ENCODE results near the gene CCL7.
A peak's percentile ranks its signal among the peaks of the same experiment; 100 is the strongest.

CCL7 gene

DNA sequence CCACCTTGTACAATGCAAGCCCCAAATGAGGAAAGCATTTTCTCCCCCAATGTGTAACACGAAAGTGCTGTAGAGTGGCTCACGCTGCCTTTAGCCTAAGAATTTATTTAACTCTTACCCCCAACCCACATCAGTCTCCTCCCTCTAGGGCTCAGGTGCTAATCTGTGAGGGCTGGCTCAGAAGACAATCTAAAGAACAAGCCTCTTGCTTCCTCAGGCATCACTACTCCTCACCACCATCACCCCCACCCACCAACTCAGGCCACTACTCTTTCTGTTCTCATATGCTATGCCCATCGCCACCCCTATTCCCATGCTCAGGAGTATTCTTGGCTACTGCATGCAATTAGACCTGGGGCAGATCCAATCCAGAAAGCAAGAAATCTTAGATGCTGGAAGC is 18.8 kb upstream of the CCL7 start:
- no peak for TF ChIP-seq Cebpa-rat (IDR thresholded peaks at IDR 0.05)
- H4K20me1 ChIP-seq = no peaks in the 10 kb centered on the region
- no peaks in the 10 kb centered on the region for H3K27me3 ChIP-seq
- H3K4me2 ChIP-seq = peak overlapping the region in 9 of 11 experiments; percentile 38 to 98 (median 87); a peak in 14 of 22 replicates
- peaks cover 0 to 10% (median 0%) of the 10 kb centered on the region in 11 experiments; a peak in 4 of 22 replicates for H3K36me3 ChIP-seq
- peak overlapping the region in 3 of 11 experiments; percentile 95 to 97 (median 97); a peak in 5 of 22 replicates for H3K27ac ChIP-seq
- peak overlapping the region in 2 of 11 experiments; percentile 70 to 89; a peak in 3 of 22 replicates for H3K9ac ChIP-seq
- H3K4me1 ChIP-seq = peaks cover 38 to 100% (median 83%) of the 10 kb centered on the region in 10 experiments
- no peaks in the 10 kb centered on the region for H3K9me3 ChIP-seq (replicated peaks in 1 of 11)
- peak overlapping the region in 1 of 10 experiments; percentile 15; a peak in 1 of 20 replicates for H3K4me3 ChIP-seq

DNA sequence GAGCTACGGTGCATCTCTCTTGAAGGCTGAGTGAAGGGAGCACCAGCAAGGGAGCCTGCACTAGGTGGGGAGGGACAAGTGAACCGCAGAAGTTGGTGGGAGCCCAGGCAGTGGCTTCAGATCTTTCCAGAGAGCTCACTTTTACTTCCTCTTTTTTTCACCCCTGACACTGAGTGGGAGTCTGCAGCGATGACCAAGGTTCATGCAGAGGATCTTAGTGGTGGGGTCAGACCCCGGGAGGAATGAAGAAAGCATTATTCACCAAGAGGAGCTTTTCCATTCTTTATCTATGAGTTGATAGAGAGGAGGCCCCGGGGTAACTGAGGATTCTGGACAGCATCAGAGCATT is 18.0 kb upstream of the CCL7 start:
- Histone ChIP-seq H3K4me3 (peak overlapping the region in 1 of 10 experiments; percentile 17; a peak in 1 of 20 replicates), H3K4me1 (peaks cover 31 to 97% (median 76%) of the 10 kb centered on the region in 10 experiments), H3K9me3 (replicated peaks in 1 of 11) (no peaks in the 10 kb centered on the region), H3K27ac (peak overlapping the region in 9 of 11 experiments; percentile 13 to 97 (median 43); a peak in 13 of 22 replicates), H4K20me1 (no peaks in the 10 kb centered on the region; a peak in 1 of 22 replicates), H3K36me3 (peaks cover 0 to 17% (median 0%) of the 10 kb centered on the region in 11 experiments; a peak in 4 of 22 replicates), H3K9ac (peak overlapping the region in 3 of 11 experiments; percentile 54 to 89 (median 70); a peak in 7 of 22 replicates), H3K4me2 (peak overlapping the region; percentile 38 to 98 (median 74)), H3K27me3 (no peaks in the 10 kb centered on the region)
- TF ChIP-seq Cebpa-rat (IDR thresholded peaks at IDR 0.05) = no peak

DNA sequence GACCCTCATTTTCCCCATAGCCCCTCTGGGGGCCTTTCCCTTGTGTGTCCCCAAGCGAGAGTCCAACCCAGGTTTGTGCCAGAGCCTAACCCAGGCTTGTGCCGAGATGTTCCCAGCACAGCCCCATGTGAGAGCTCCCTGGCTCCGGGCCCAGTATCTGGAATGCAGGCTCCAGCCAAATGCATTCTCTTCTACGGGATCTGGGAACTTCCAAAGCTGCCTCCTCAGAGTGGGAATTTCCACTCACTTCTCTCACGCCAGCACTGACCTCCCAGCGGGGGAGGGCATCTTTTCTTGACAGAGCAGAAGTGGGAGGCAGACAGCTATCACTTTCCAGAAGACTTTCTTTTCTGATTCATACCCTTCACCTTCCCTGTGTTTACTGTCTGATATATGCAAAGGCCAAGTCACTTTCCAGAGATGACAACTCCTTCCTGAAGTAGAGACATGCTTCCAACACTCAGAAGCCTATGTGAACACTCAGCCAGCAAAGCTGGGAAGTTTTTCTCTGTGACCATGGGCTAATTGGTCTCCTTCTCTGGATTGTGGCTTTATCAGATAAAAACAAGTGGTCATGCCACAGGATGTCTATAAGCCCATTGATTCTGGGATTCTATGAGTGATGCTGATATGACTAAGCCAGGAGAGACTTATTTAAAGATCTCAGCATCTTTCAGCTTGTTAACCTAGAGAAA is 17.4 kb upstream of the CCL7 start:
- H3K9ac ChIP-seq = peak overlapping the region in 3 of 11 experiments; percentile 54 to 70 (median 67); a peak in 7 of 22 replicates
- H3K4me2 ChIP-seq = peak overlapping the region; percentile 38 to 98 (median 74)
- peak overlapping the region in 1 of 10 experiments; percentile 17; a peak in 1 of 20 replicates for H3K4me3 ChIP-seq
- no peak for TF ChIP-seq Cebpa-rat (IDR thresholded peaks at IDR 0.05)
- H3K36me3 ChIP-seq = peaks cover 0 to 17% (median 0%) of the 10 kb centered on the region in 11 experiments; a peak in 4 of 22 replicates
- no peaks in the 10 kb centered on the region; a peak in 1 of 22 replicates for H4K20me1 ChIP-seq
- H3K4me1 ChIP-seq = peaks cover 31 to 96% (median 71%) of the 10 kb centered on the region in 10 experiments
- no peaks in the 10 kb centered on the region for H3K27me3 ChIP-seq
- H3K27ac ChIP-seq = peak overlapping the region in 10 of 11 experiments; percentile 5 to 97 (median 40); a peak in 13 of 22 replicates
- H3K9me3 ChIP-seq (replicated peaks in 1 of 11) = no peaks in the 10 kb centered on the region

DNA sequence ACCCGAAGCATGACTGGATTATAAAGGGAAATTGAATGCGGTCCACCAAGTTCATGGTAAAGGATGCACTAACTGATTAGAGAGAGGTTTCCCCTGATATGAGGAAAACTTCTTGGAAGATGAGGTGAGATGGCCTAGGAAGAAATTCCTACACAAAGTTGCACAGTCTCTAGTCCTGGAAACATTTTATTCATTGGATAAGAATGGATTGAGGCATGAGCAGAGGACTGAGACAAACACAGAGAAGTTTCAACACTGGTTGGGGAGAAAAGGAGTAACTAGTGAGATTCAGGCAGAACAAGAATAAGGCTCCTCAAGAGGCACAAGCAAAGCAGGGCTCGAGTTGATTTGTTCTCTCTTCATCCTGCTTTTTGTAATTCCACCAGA is 16.9 kb upstream of the CCL7 start:
- Histone ChIP-seq H3K4me3 (peak overlapping the region in 1 of 10 experiments; percentile 17; a peak in 1 of 20 replicates), H3K4me1 (peaks cover 31 to 94% (median 65%) of the 10 kb centered on the region in 10 experiments), H3K4me2 (peak overlapping the region in 8 of 11 experiments; percentile 65 to 98 (median 87); a peak in 13 of 22 replicates), H3K27ac (peak overlapping the region in 6 of 11 experiments; percentile 24 to 97 (median 76); a peak in 8 of 22 replicates), H4K20me1 (no peaks in the 10 kb centered on the region; a peak in 1 of 22 replicates), H3K9me3 (replicated peaks in 1 of 11) (no peaks in the 10 kb centered on the region), H3K27me3 (no peaks in the 10 kb centered on the region), H3K36me3 (peaks cover 0 to 17% (median 0%) of the 10 kb centered on the region in 11 experiments; a peak in 4 of 22 replicates), H3K9ac (peak overlapping the region in 3 of 11 experiments; percentile 5 to 67 (median 54); a peak in 2 of 22 replicates)
- TF ChIP-seq Cebpa-rat (IDR thresholded peaks at IDR 0.05) = no peak

DNA sequence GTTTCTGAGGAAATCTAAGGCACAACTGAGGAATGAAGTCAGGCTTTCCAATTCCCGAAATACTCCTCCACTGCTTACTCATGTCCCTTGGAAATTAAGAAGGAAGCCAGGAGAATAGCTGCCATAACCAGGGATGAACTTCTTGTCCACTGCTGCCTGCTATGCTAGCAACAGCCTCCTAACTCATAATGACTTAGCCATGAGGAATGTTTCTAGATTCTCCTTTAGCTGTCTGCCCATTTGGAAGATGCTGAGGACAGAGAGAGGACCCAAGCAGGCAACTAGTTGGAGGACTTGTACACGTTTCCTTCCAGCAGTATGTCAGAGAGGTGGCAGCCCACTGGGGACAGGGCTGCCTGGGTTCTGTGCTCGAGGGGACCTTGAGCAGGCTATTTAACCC is 15.9 kb upstream of the CCL7 start:
- H3K36me3 ChIP-seq = peaks cover 0 to 17% (median 0%) of the 10 kb centered on the region in 11 experiments; a peak in 4 of 22 replicates
- no peaks in the 10 kb centered on the region for H3K27me3 ChIP-seq
- TF ChIP-seq Cebpa-rat (IDR thresholded peaks at IDR 0.05) = no peak
- H3K4me3 ChIP-seq = peak overlapping the region in 1 of 10 experiments; percentile 6; a peak in 2 of 20 replicates
- peak overlapping the region in 8 of 11 experiments; percentile 21 to 97 (median 68); a peak in 11 of 22 replicates for H3K27ac ChIP-seq
- H3K9ac ChIP-seq = peak overlapping the region in 4 of 11 experiments; percentile 51 to 92 (median 86); a peak in 6 of 22 replicates
- H4K20me1 ChIP-seq = no peaks in the 10 kb centered on the region; a peak in 1 of 22 replicates
- H3K4me1 ChIP-seq = peaks cover 31 to 94% (median 62%) of the 10 kb centered on the region in 10 experiments
- no peaks in the 10 kb centered on the region for H3K9me3 ChIP-seq (replicated peaks in 1 of 11)
- peak overlapping the region; percentile 54 to 98 (median 81); a peak in 21 of 22 replicates for H3K4me2 ChIP-seq

DNA sequence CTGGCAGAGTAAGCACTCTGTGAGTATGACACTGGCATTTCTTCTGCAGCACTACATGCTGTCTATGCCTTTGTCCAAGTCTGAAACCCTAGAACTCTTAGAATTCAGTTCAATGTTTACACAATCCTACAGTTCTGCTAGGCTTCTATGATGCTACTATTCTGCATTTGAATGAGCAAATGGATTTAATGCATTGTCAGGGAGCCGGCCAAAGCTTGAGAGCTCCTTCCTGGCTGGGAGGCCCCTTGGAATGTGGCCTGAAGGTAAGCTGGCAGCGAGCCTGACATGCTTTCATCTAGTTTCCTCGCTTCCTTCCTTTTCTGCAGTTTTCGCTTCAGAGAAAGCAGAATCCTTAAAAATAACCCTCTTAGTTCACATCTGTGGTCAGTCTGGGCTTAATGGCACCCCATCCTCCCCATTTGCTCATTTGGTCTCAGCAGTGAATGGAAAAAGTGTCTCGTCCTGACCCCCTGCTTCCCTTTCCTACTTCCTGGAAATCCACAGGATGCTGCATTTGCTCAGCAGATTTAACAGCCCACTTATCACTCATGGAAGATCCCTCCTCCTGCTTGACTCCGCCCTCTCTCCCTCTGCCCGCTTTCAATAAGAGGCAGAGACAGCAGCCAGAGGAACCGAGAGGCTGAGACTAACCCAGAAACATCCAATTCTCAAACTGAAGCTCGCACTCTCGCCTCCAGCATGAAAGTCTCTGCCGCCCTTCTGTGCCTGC is 15.2 kb upstream of the CCL7 start, which contains the start of gene CCL2:
CCL2 (plus strand) TSS at position 635 of the 730 bp plus-strand sequence; CDS start at position 700, 65 bp downstream.
- peak within 1 kb of the TSS in 9 of 11 experiments; percentile 21 to 97 (median 66); a peak in 17 of 22 replicates for H3K27ac ChIP-seq
- peak within 1 kb of the TSS in 7 of 10 experiments; percentile 26 to 68 (median 64); a peak in 14 of 20 replicates for H3K4me3 ChIP-seq
- peak within 1 kb of the TSS in 9 of 11 experiments; percentile 4 to 92 (median 65); a peak in 14 of 22 replicates for H3K9ac ChIP-seq
- H3K4me1 ChIP-seq = peaks cover 31 to 94% (median 62%) of the 10 kb centered on the region in 10 experiments
- H3K9me3 ChIP-seq (replicated peaks in 1 of 11) = no peaks in the 10 kb centered on the region
- TF ChIP-seq Cebpa-rat (IDR thresholded peaks at IDR 0.05) = no peak
- no peaks in the 10 kb centered on the region; a peak in 1 of 22 replicates for H4K20me1 ChIP-seq
- H3K36me3 ChIP-seq = peaks cover 0 to 17% (median 0%) of the 10 kb centered on the region in 11 experiments; a peak in 4 of 22 replicates
- H3K4me2 ChIP-seq = peak within 1 kb of the TSS; percentile 54 to 98 (median 81)
- no peaks in the 10 kb centered on the region for H3K27me3 ChIP-seq

DNA sequence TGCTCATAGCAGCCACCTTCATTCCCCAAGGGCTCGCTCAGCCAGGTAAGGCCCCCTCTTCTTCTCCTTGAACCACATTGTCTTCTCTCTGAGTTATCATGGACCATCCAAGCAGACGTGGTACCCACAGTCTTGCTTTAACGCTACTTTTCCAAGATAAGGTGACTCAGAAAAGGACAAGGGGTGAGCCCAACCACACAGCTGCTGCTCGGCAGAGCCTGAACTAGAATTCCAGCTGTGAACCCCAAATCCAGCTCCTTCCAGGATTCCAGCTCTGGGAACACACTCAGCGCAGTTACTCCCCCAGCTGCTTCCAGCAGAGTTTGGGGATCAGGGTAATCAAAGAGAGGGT is 14.7 kb upstream of the CCL7 start:
- Histone ChIP-seq H3K27ac (peak overlapping the region in 9 of 11 experiments; percentile 21 to 97 (median 66); a peak in 17 of 22 replicates), H3K9me3 (replicated peaks in 1 of 11) (no peaks in the 10 kb centered on the region), H3K4me3 (peak overlapping the region in 7 of 10 experiments; percentile 26 to 68 (median 64); a peak in 14 of 20 replicates), H3K4me1 (peaks cover 31 to 93% (median 61%) of the 10 kb centered on the region in 10 experiments), H3K27me3 (no peaks in the 10 kb centered on the region), H4K20me1 (no peaks in the 10 kb centered on the region; a peak in 1 of 22 replicates), H3K36me3 (peaks cover 0 to 17% (median 0%) of the 10 kb centered on the region in 11 experiments; a peak in 4 of 22 replicates), H3K4me2 (peak overlapping the region; percentile 54 to 98 (median 81)), H3K9ac (peak overlapping the region in 9 of 11 experiments; percentile 4 to 92 (median 65); a peak in 14 of 22 replicates)
- TF ChIP-seq Cebpa-rat (IDR thresholded peaks at IDR 0.05) = no peak

DNA sequence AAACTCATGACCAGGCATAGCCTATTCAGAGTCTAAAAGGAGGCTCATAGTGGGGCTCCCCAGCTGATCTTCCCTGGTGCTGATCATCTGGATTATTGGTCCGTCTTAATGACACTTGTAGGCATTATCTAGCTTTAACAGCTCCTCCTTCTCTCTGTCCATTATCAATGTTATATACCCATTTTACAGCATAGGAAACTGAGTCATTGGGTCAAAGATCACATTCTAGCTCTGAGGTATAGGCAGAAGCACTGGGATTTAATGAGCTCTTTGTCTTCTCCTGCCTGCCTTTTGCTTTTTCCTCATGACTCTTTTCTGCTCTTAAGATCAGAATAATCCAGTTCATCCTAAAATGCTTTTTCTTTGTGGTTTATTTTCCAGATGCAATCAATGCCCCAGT is 14.2 kb upstream of the CCL7 start:
- TF ChIP-seq Cebpa-rat (IDR thresholded peaks at IDR 0.05) = no peak
- no peaks in the 10 kb centered on the region for H3K27me3 ChIP-seq
- H3K9ac ChIP-seq = peak overlapping the region in 6 of 11 experiments; percentile 51 to 92 (median 74); a peak in 10 of 22 replicates
- H3K9me3 ChIP-seq (replicated peaks in 1 of 11) = no peaks in the 10 kb centered on the region
- H3K4me2 ChIP-seq = peak overlapping the region; percentile 54 to 98 (median 81)
- H3K4me1 ChIP-seq = peaks cover 31 to 93% (median 61%) of the 10 kb centered on the region in 10 experiments
- H3K36me3 ChIP-seq = peaks cover 0 to 17% (median 0%) of the 10 kb centered on the region in 11 experiments; a peak in 4 of 22 replicates
- peak overlapping the region in 6 of 11 experiments; percentile 57 to 97 (median 83); a peak in 12 of 22 replicates for H3K27ac ChIP-seq
- peak overlapping the region in 7 of 10 experiments; percentile 26 to 68 (median 64); a peak in 13 of 20 replicates for H3K4me3 ChIP-seq
- no peaks in the 10 kb centered on the region; a peak in 1 of 22 replicates for H4K20me1 ChIP-seq

Data from BLaER1 treated with 17β-estradiol and CSF1 and Interleukin-3, amounts not matched to agents 10 nM and 100 nM (cell line).